ENCODE measurements around the gene IREB2.
"Not testable (repeated sequence)": the region's sequence is repeated elsewhere in the genome, so short reads cannot be mapped to it uniquely, and the experiment has no call there.

The IREB2 gene

GRCh38 chr15:78492872-78493271 is 54.9 kb downstream of the IREB2 start:
- no peak for DNase-seq

DNA sequence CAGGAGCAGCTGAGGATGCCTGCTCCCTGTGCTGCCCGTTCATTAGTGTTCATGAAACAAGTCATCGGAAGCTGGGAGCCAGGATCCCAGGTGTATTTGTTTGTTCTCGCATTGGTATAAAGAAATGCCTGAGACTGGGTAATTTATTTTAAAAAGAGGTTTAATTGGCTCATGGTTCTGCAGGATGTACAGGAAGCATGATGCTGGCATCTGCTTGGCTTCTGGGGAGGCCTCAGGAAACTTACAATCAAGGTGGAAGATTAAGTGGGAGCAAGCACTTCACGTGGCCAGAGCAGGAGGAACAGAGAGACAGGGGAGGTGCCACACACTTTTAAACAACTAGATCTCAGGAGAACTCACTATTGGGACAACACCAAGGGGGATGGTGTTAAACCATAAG is 63.8 kb downstream of the IREB2 start:
- no peak for DNase-seq

GRCh38 chr15:78502641-78503040 is 64.6 kb downstream of the IREB2 start:
- DNase-seq, result no peak

- DNase-seq, result peak; percentile 99
These were observed 69.2 kb downstream of the IREB2 start, which contains the start of gene HYKK for GRCh38 chr15:78506971-78507830. TSS of gene HYKK (plus strand) at chr15:78507577. CDS start at chr15:78513089, 5,512 bp downstream.

DNA sequence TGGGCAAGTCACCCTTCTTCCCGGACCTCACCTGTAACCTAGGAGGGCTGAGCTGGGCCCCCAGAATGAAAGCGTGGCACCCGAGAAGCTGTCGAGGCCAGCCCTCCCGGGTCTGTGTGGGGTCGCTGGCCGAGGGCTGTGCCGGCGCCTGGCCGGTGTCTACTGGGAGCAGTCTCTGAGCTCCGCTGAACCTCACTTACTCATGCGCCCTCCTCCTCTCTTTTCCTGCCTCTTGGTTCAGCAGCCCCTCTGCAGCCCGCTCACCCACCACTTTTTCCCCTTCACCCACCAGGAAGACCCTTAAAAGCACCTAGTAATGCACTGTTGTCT is 69.8 kb downstream of the IREB2 start:
- no peak for DNase-seq

DNA sequence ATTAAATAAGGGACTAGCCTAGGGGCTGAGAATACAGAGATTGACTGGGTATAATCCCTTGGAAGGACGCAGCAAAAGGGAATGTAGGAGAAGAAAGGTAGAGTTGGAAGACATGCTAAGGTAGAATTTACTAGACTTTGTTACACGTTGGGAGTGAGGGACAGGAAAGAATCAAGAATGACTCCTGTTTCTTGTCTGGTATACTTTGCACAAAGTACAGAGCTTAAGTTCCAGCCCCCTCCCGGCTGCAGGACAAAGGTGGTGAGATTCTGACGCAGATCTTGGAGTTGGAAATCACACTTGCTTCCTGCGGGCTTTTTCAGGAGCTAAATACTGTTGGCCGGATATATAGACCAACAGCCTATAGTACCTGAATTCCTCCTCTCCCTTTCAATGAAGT is 70.3 kb downstream of the IREB2 start:
- DNase-seq, result no peak

DNA sequence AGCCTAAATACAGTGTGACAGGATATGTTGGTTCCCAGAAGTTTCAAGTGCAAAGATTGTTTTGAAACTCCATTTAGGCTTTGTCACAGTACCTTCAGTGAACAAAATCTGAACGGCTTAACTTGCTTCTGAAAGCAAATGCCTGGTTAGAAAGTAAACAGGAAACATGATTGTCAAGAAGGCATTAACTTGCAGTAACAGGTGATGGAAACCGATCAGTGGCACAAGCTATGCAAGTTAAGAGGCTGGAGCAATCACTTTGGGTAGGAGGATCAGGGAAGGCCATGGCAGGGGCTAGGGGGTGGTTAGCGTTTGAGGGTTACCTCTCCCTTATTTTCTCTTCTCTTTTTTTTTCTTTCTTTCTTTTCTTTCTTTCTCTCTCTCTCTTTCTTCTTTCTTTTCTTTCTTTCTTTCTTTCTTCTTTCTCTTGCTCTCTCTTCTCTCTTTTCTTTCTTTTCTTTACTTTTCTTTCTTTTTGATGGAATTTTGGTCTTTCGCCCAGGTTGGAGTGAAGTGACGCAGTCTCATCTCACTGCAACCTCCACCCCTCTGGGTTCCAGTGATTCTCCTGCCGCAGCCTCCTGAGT is 71.8 kb downstream of the IREB2 start:
- no peak for DNase-seq

GRCh38 chr15:78520035-78520434 is 82.0 kb downstream of the IREB2 start:
- DNase-seq, result not testable (repeated sequence)

GRCh38 chr15:78524230-78524629 is 86.2 kb downstream of the IREB2 start:
- DNase-seq, result no peak

GRCh38 chr15:78527325-78527724 is 89.3 kb downstream of the IREB2 start:
- no peak for DNase-seq

GRCh38 chr15:78533331-78533730 is 95.3 kb downstream of the IREB2 start:
- no peak for DNase-seq

DNA sequence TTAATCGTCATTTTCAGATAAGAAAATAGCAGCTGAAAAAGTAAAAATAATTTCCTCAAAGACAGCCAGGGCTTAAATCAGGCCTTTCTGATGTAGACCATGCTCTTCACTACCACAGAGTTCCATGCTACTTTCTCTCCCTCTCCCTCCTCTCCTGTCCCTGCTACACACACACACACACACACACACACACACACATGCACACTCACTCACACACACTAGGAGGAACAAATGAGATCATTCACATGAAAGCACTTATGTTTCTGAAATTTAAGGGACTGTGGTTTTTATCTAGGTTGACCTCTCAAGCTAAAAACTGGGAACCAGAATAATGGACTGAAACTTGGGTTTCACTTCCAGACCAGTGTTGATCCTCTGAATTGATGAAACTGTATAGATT is 98.1 kb downstream of the IREB2 start:
- no peak for DNase-seq

DNA sequence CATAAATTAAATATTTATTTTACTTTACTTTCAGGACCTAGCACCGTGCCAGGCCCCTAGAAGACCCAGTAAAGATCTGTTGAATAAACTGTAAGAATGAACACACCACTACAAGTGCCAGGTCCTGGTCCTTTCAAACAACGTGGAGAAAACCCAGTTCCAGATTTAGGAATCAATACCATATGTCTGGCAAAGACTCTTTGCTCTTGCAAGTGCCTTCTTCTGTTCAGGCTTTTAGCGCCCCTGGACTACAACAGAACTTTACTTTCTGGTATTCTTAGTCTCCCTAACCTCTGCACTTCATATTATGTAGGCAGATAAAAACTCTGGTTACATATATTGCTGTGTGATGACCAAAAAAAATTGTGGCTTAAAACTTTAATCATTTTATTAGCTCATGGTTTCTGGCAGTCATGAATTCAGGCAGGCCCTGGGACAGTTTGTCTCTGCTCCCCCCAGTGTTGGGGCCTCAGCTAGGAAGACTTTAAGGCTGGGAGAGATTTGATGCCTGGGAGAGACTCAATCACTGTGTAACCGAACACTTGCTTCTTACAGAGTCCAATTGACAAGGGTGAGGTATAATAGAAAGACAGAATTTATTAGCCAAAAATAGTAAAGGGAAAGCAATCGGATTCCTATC is 99.4 kb downstream of the IREB2 start:
- no peak for DNase-seq

DNA sequence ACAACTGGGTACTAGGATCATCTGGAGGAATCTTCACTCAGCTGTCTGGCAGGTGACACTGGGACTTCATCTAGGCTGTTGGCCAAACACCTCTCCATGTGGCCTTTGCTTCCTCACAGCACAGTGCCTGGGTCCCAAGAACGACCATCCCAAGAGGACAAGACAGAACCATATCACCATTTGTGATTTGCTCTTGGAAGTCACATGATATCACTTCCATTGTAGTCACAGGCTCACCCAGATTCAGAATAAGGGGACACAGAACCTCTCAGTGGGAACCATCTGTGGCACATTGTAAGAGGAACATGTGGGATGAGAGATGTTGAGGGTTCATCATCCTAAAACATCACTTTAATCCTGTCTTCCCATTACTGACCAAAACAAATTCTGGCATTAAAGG is 100.3 kb downstream of the IREB2 start:
- no peak for DNase-seq

GRCh38 chr15:78539464-78540140 is 101.6 kb downstream of the IREB2 start:
- DNase-seq, result not testable (repeated sequence)

GRCh38 chr15:78540141-78540870 is 102.3 kb downstream of the IREB2 start, which contains the start of gene PSMA4:
TSS of gene PSMA4 (plus strand) at chr15:78540444. CDS start at chr15:78541928, 1,484 bp downstream.
- DNase-seq, result peak; percentile 93

DNA sequence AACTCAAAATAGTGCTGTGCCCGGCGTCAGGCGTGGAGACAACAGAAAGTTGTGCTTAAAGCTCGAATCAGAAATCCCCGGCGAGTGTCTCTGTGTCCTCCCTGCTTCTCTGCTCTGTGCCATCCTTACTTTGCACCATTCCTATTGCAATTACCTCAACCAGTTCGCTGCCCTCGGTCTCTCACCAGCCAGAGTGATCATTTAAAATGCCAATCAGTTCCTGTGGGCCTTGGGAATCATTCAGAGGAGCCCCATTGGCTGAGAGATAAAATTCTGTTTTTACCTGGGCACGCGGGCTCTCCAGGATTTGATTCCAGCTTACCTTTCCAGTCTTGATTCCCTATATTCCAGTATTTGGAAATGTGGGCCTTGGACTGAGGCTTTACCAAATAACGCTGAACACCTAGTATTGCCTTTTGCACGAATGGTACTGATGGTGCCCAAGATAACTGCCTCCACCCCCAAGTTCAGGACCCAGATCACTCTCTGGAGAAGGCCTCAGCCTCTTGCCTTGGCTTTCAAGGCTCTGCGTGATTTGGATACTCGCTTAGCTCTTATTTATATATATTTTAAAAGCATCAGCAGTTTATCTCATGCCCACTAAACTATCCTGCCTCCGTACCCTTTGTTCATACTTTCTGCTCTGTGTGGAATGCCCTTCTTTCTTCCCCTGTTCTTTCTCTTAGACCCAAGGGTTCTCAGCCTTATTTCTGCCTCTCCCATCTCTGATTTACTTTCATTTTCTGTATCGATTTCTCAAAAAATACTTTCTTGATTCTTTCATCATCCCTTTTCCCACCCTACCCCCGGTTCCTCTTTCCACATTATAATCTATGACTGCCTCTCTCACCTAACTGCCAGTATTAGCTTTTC is 103.1 kb downstream of the IREB2 start:
- DNase-seq, result no peak

GRCh38 chr15:78541744-78542034 is 103.7 kb downstream of the IREB2 start:
- no peak for DNase-seq

DNA sequence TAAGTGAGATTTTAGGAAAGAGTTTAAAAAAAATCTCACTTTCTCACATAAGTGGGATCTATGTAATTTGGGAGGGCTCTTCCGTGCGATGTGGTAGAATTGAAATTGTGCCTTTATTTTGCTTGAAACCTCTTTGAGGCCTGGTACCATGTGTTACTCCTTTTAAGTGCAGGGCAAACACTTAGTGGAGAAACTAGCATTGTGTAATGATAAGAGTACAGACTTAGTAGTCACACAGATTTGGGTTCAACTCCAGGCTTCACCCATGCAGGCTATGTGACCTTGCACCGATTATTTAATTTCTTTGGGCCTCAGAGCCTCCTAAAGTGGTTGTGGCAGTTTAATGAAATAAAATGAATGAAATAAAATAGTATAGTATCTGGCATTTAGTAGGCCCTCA is 104.6 kb downstream of the IREB2 start:
- DNase-seq, result no peak

DNA sequence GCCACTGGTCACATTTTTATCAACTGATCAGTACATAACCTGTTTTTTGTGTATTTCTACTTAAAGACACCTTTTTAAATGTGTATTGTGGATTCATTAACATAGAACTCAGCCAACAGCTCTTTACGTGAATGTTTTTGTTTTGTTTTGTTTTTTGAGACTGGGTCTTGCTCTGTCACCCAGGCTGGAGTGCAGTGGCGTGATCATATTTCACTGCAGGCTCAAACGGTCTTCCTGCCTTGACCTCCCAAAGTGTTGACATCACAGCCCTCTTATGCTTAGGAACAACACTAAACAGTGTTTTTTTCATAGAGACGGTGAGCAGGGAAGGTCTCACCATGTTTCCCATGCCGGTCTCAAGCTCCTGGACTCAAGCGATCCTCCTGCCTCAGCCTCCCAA is 112.2 kb downstream of the IREB2 start:
- no peak for DNase-seq

- no peak for DNase-seq
These were observed 112.8 kb downstream of the IREB2 start for GRCh38 chr15:78550815-78551214.

Measured in islet precursor cell (in vitro differentiated cells).